ENCODE data around the gene PARVB.

Gene PARVB

GRCh38 chr22:44204739-44205515 lies 180.8 kb downstream of the PARVB start:
- DNase-seq = no peak

GRCh38 chr22:44205516-44206329 lies 181.6 kb downstream of the PARVB start:
- DNase-seq = no peak

- DNase-seq = no peak
Measured at GRCh38 chr22:44206330-44206645, 182.2 kb downstream of the PARVB start.

GRCh38 chr22:44206696-44207095 lies 182.6 kb downstream of the PARVB start:
- no peak for DNase-seq

DNA sequence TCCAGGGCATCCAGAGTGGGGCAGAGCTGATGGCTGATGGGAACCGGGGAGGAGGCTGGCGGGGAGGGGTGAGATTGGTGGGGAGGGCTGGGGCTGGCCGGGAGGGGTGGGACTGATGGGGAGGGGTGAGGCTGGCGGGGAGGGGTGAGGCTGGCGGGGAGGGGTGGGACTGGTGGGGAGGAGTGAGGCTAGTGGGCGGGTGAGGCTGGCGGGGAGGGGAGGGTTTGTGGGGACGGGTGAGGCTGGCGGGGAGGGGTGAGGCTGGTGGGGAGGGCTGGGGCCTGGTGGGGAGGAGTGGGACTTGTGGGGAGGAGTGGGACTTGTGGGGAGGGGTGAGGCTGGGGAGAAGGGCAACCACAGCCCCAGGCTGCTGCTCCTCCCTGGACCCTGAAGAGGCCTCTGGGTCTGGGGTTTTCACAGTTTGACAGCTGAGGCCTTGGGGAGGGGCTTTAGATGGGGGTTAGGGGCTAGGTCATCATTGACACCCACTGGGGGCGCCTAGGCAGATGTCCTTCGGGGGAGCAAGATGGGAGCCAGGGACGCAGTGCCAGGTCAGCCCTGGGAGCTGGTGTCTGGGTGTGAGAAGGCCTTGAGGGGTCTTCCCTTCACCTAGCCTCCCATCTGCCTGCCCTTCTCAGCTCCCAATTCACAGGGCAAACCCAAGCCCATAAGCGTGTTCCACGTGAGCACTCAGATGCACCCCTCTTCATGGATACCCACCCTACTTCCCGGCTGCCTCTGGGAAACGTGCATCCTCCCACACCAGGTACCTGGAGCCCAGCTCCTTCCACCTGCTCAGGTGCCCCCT lies 183.3 kb downstream of the PARVB start:
- no peak for DNase-seq

DNA sequence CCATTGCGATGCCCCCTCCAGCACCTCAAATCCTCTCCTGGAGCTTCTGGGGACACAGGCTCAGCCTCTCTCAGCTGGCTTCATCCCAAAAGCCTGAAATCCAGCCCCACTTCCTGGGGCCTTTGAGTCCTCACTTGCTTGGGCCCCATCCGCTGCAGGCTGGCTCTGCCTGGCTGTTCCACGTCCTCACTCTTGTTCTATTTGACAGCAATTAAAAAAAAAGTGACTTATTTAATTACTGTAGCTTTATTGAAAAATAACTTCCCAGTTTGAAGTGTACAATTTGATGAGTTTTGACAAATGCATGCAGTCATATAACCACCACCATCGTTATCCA lies 183.8 kb downstream of the PARVB start:
- no peak for DNase-seq

GRCh38 chr22:44209343-44209742 lies 185.2 kb downstream of the PARVB start:
- no peak for DNase-seq

DNA sequence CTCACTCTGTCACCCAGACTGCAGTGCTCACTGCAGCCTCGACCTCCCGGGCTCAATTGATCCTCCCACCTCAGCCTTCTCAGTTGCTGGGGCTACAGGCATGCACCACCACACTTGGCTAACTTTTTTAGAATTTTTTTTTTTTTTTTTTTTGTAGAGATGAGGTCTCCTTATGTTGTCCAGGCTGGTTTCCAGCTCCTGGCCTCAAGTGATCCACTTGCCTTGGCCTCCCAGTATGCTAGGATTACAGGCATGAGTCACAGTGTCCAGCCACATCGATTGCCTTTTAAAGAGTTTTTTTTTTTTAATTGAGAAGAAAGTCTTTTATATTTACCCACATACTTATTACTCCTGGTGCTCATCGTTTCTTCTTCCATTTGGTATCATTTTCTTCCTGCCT lies 186.6 kb downstream of the PARVB start:
- DNase-seq = no peak

DNA sequence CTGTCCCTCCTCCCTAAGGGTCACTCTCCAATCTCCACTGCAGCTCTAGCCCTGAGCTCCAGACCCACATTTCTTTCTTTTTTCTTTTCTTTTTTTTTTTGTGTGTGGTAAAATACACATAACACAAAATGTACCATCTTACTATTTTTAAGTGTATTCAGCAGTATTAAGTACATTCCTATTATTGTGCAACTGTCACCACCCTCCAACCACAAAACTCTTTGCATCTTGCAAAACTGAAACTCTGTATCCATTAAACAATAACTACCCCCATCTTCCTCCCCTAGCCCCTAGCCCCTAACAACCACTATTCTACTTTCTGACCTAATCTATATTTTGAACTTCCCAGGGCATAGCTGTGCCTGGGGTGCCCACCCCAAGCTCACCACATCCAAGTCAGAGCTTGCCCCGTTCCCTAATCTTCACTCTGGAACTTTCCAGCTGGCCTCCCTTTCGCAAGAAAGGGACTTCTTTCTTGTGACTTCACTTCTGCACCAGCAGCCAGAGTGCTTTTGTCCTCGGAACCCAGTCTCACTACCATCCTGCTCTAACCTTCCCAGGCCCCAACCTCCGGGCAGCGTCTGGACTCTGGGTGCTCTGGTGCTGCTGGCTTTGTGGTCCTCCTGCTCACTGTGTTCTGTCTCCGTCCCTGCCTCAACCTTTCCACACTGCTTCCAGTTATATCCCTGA lies 187.3 kb downstream of the PARVB start:
- DNase-seq = no peak

DNA sequence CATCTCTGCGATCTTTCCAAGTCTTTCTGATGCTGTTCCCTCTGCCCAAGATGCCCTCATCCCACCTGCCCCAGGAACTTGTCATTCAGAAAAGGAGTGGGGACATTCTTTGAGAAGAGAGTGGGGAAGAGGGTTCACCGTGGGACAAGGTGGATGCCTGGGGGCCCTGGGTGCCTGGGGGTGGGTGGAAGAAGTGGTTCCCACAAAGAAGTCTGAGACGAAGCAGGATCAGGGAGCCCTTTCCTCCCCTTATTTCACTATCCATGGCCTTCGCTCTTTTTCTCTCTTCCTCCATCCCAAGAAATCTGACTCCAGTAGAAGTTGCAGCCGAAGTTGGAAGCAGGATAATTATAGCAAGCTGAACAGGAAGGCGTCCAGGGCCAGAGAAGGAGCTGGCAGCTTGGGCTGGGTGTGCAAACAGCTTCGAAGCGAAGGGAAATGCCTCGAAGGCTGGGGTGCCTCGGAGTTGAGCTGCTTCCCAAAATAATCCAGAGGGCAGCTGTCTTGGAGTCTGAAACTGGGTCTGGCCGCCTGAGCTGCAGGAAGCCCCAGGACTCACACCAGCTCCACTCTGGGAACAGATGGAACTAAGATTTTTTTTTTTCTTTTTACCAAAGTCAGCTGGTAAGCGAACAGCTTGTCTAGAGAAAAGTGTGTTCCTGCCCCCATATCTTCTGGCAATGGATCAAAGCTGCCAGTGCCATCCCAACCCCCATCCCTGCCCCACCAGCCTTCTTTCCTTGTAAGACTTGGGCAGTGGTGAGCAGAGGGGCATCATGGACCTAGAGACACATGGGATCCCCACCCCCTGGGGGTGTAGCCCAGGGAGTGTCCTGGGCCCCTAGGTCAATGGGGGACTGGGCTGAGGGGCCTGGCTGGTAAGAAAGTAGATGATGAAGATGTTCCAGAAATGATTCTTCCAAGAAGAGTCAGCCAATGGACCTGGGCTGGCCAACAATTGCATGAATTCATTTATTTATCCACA lies 188.1 kb downstream of the PARVB start:
- no peak for DNase-seq

- no peak for DNase-seq
Measured at GRCh38 chr22:44212936-44213335, 188.8 kb downstream of the PARVB start.

- DNase-seq = no peak
Measured at GRCh38 chr22:44213489-44214043, 189.5 kb downstream of the PARVB start.

GRCh38 chr22:44214187-44214586 lies 190.1 kb downstream of the PARVB start:
- DNase-seq = no peak

- DNase-seq = no peak
Measured at GRCh38 chr22:44214764-44215163, 190.7 kb downstream of the PARVB start.

- no peak for DNase-seq
Measured at GRCh38 chr22:44215287-44215686, 191.2 kb downstream of the PARVB start.

GRCh38 chr22:44217346-44217745 lies 193.2 kb downstream of the PARVB start:
- DNase-seq = no peak

DNA sequence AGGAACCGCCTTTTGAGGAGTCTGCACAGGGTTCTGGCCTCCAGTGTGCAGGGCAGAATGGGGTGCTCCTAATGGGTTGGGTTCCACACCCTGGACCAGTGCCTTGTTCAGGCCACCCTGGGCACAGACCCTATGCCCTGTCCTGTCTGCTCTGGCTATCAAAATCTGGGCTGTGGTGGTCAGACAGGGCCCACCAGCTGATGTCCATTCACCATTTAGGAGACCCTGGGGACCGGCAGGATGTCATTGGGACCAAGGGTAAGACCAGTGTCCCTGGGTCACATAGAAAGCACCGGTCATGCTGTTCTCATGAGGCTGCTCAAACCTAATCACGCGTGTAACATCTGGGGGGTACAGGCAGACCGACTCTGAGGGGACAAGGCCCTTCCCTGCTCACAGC lies 194.0 kb downstream of the PARVB start:
- no peak for DNase-seq

DNA sequence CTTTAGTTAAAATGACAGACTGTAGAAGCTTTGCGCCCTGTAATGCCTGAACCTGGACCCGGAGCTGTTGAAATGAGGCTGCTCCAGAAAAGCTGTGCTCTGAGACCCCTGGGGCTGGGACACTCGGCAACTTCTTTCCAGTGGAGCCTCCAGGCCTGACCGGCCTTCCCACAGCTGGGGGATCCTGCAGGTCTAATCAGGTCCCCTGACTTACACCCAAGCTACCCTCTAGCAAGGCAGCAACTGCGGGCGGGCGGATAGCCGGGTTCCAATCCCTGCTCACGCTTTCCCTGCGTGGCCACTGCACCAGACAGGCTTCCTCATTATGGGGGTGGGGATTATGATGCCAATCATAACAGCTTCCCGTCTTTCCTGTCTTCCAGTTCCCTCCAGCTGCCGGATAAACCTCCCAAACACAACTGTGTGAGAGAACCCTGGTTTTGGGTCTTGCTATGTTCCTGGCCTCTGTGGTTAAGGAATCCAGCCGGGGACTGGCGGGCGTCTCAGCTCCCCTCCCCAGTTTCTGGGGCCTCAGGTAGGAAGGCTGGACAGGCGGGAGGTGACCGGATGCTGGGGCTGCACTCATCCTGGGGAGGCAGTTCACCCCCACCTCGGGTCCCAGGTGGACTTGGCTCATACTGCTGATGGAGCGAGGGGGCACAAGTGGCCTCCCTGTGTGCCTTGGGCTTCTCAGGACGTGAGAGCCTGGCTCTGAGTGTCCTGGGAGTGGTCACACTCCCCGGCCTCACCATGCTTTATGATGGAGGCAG lies 195.2 kb downstream of the PARVB start:
- no peak for DNase-seq

DNA sequence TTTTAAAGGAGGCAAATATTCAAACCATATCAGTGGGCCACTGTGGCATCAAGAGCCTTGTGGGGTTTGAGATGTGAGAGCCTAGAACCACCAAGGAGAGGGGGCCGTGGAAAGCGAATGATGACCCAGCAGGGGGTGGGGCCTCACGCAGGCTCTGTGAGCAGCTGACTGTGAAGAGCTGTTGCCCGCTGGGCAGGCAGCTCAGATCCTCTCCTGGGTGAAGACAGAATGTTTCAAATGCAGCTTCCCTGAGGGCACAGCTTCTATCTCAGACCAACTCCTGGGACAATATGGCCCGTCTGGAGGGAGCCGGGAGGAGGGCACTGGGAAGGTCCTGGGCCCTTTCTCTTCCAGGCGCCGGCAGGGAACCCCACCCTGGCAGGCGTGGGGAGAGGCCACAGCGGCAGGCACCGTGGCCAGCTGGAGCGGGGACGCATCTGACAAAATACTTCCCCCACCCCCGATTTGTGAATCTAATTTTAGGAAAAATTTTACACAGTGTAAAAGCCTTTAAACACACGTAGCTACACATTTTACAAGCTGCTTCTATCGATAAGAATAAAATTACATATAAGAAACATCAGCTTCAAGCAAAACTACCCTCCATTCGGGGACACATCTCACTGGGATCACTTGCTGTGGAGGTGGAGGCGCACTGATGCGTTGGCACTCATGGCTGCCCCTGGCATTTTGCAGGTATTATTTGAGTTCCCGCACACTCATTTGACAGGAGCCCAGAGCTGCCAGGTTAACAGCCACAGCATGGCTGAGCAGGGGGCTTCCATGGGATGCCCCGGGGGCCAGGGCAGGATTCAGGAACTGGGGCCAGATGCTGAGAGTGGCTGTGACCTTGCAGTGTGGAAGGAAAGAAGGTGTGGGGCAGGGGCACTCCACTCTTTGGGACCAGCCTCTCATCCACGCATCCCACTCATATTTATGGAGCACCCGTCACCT lies 196.9 kb downstream of the PARVB start:
- no peak for DNase-seq
